Chondrocyte (in vitro differentiated cells): Measurements from ENCODE around the gene HECW1. TPM values are rescaled to one million over a fixed set of nuclear protein-coding genes. Genes with fewer than 3 reads are reported as not detected.
"Not testable (repeated sequence)": the region's sequence is repeated elsewhere in the genome, so short reads cannot be mapped to it uniquely, and the experiment has no call there.

Experiments used
- DNase-seq: peaks from one replicate; pipeline ENCODE4 v3.0.0; 2021; ENCODE audit warnings: mixed read lengths, low spot score
- H3K27ac Mint-ChIP-seq: one replicate; pipeline ENCODE4 v1.8.0; 2021; ENCODE audit warnings: mild to moderate bottlenecking, moderate library complexity, mixed read lengths; ENCODE audit not compliant: unreplicated experiment
- H3K27me3 Mint-ChIP-seq: 2 replicates; pipeline ENCODE4 v1.8.0; 2021; ENCODE audit warnings: low read depth, mixed read lengths
- H3K36me3 Mint-ChIP-seq: 2 replicates; pipeline ENCODE4 v1.8.0; 2021; ENCODE audit warnings: low read depth, mixed read lengths
- H3K4me1 Mint-ChIP-seq: 2 replicates; pipeline ENCODE4 v1.8.0; 2021; ENCODE audit warnings: low read depth, mild to moderate bottlenecking, mixed read lengths
- H3K4me3 Mint-ChIP-seq: one replicate; pipeline ENCODE4 v1.8.0; 2021; ENCODE audit warnings: mild to moderate bottlenecking, moderate library complexity, mixed read lengths; ENCODE audit not compliant: unreplicated experiment
- H3K9me3 Mint-ChIP-seq: 2 replicates; pipeline ENCODE4 v1.8.0; 2021; ENCODE audit warnings: low read depth, mixed read lengths
- total RNA-seq: library from RNA; stranded (reverse); gene quantifications from 3 replicates; pipeline ENCODE4 v1.2.1, GENCODE V29; 2021
- TF ChIP-seq, protein P1 (sequence below): fragments of 200-600 bp; sonication (generic); IDR thresholded peaks from 2 replicates; pipeline ENCODE4 v1.5.0; 2021; ENCODE audit warnings: antibody characterized with exemption, mild to moderate bottlenecking, moderate library complexity

HECW1 gene
- total RNA-seq, 1 donor from 2014 or later = 1.9 TPM

DNA sequence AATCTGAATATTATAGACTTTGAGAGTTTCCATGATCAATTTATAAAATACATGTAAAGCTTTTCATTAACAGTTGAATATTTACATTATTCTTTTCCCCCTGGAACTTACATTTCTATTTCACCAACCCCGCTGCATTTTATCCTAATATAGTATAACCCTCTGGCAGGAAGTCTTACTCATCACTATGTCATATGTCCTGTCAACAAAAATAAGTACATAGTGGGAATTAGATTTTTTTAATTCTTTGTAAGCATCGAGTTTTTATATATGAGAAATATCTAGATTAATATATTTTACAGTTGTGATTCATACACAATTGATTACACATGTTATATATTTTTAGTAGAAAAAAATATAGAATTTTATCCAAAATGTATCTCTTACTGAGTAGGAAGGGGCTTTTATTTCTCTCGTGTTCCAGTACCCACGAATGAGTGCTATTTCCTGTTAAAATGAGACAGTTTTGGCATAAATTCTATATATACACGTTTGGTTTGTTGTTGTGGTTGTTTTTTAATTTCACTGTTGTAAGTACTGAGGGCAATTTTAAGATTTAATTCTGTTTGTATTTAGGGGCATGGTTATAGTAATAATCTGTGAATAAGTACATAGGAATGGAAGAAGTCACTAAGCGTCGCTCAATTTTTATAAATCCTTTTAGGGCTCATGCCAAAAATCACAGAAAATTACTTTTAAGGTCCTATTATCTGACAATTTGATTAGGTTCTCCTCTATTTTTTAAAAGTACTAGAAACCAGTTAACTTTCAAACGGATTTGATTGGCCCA, 87.1 kb downstream of the HECW1 start:
- peaks cover 6% of the 10 kb centered on the region for H3K4me1 Mint-ChIP-seq
- TF ChIP-seq, protein P1, sequence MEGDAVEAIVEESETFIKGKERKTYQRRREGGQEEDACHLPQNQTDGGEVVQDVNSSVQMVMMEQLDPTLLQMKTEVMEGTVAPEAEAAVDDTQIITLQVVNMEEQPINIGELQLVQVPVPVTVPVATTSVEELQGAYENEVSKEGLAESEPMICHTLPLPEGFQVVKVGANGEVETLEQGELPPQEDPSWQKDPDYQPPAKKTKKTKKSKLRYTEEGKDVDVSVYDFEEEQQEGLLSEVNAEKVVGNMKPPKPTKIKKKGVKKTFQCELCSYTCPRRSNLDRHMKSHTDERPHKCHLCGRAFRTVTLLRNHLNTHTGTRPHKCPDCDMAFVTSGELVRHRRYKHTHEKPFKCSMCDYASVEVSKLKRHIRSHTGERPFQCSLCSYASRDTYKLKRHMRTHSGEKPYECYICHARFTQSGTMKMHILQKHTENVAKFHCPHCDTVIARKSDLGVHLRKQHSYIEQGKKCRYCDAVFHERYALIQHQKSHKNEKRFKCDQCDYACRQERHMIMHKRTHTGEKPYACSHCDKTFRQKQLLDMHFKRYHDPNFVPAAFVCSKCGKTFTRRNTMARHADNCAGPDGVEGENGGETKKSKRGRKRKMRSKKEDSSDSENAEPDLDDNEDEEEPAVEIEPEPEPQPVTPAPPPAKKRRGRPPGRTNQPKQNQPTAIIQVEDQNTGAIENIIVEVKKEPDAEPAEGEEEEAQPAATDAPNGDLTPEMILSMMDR = no peak
- H3K27ac Mint-ChIP-seq = peak overlapping the region; percentile 81
- no peaks in the 10 kb centered on the region for H3K9me3 Mint-ChIP-seq
- no peak for DNase-seq
- no peaks in the 10 kb centered on the region for H3K36me3 Mint-ChIP-seq
- H3K4me3 Mint-ChIP-seq = no peak overlapping the region
- no peaks in the 10 kb centered on the region for H3K27me3 Mint-ChIP-seq

DNA sequence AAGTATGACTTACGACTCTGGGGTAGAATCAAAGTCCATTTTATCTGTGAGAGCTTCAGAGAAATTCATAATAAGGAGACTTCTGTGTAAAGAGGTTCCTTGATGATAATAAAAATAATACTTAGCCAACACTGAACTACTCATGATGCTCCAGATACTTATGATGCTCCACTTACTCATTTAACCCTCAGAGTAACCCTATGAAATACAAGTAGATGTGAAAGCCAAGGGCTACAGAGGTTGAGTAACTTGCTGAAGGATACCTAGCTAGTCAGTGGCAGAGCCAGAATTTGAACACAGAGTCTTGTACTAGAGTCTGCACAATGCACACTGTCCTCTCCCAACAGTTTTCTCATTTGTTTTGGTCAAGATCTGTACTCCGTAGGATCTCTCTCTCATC, 89.5 kb downstream of the HECW1 start:
- H3K27me3 Mint-ChIP-seq = no peaks in the 10 kb centered on the region
- no peaks in the 10 kb centered on the region for H3K9me3 Mint-ChIP-seq
- DNase-seq = no peak
- H3K36me3 Mint-ChIP-seq = no peaks in the 10 kb centered on the region
- H3K4me3 Mint-ChIP-seq = no peak overlapping the region
- H3K27ac Mint-ChIP-seq = no peak overlapping the region
- peaks cover 6% of the 10 kb centered on the region for H3K4me1 Mint-ChIP-seq
- TF ChIP-seq, protein P1 = no peak

DNA sequence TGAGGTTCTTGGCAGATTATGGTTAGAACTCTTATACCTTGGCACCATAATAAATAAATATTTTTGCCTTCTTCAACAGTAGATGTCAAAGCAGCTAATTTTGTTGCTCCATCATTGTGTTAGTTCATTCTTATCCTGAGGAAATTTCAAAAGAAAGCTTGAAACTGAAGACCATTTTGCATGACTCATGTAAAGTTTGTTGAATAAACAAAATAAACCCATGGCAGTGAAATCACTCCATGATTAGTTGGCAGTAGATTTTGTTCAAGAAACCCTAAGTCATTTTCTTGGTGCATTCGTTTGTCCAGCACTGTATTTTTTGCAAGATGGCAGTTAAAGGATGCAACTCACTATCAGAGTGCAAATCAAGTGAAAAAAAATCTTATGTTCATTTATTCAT, 91.6 kb downstream of the HECW1 start:
- no peaks in the 10 kb centered on the region for H3K27me3 Mint-ChIP-seq
- TF ChIP-seq, protein P1 = no peak
- H3K27ac Mint-ChIP-seq = peak overlapping the region; percentile 9
- H3K36me3 Mint-ChIP-seq = no peaks in the 10 kb centered on the region
- H3K4me1 Mint-ChIP-seq = peaks cover 6% of the 10 kb centered on the region
- DNase-seq = no peak
- no peaks in the 10 kb centered on the region for H3K9me3 Mint-ChIP-seq
- H3K4me3 Mint-ChIP-seq = no peak overlapping the region

DNA sequence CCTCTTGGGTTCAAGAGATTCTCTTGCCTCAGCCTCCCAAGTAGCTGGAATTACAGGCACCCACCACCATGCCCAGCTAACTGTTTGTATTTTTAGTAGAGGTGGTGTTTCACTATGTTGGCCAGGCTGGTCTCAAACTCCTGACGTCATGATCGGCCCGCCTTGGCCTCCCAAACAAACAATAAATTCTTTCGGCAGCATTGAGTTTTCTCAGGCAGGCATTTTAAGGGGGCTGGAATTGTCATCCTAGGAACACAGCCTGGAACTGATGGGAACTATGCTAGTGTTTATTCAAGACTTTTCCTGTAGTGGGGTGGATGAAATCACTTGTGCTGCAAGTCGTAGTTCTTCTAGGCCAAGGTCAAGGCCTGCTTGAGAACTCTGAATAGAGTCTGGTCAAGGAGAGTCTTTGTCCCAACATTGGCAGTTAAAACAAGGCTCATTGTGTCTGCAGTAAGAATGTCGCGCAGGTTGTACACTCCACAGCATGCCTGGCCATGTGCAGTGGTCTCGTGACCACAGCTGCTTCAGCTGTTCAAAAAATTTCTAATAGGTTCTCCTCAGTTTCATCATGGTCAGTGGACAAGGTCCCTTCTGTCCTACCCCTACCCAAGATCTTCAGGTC, 92.8 kb downstream of the HECW1 start:
- Mint-ChIP-seq H3K36me3 (no peaks in the 10 kb centered on the region), H3K4me1 (peaks cover 6% of the 10 kb centered on the region), H3K27me3 (no peaks in the 10 kb centered on the region), H3K27ac (no peak overlapping the region), H3K4me3 (no peak overlapping the region), H3K9me3 (no peaks in the 10 kb centered on the region)
- TF ChIP-seq, protein P1 = no peak
- DNase-seq = no peak

DNA sequence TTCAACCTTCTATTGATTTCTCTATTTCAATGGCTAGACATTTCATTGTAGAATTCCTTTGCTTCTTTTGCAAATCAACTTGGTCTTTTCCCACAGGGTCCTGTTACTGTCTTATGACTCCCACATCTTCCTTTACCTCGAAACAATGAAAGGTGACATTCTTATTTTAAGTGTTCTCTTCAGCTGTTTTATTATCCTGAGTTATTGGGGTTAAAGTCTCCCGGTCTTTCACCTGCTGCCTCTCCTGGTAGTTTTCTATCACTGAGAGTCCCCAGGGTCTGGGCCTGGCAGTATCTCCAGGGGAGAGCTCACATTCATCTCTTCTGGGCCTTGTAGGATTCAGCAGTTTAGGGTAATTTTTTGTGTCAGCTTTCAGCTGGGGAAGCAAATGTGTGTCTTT, 95.8 kb downstream of the HECW1 start:
- Mint-ChIP-seq H3K4me3 (no peak overlapping the region), H3K9me3 (no peaks in the 10 kb centered on the region), H3K27me3 (no peaks in the 10 kb centered on the region), H3K36me3 (no peaks in the 10 kb centered on the region), H3K4me1 (peaks cover 15% of the 10 kb centered on the region), H3K27ac (no peak overlapping the region)
- TF ChIP-seq, protein P1 = no peak
- no peak for DNase-seq

DNA sequence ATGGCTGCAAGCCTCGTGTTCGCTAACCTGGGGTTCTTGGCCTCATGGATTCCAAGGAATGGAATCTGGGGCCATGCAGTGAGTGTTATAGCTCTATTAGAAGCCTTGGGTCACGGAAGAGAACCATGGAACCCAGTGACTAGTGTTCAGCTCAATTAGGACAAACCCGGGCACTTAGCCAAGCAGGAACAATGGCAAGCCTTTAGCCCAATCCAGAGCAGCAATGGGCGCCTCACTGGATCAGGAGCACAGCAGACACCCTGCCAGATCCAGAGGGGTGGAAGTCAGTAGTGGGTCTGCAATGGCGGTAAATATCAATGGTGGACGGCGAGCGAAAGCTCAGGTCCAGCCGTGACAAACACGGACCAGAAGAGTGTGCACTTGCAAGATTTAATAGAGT, 98.1 kb downstream of the HECW1 start:
- H3K36me3 Mint-ChIP-seq, DNase-seq, H3K27me3 Mint-ChIP-seq, H3K4me3 Mint-ChIP-seq, H3K27ac Mint-ChIP-seq, H3K9me3 Mint-ChIP-seq, H3K4me1 Mint-ChIP-seq: not testable (repeated sequence)
